ENCODE data around the gene ACTR1B.
"Not testable (repeated sequence)": the region's sequence is repeated elsewhere in the genome, so short reads cannot be mapped to it uniquely, and the experiment has no call there.

The ACTR1B gene

DNA sequence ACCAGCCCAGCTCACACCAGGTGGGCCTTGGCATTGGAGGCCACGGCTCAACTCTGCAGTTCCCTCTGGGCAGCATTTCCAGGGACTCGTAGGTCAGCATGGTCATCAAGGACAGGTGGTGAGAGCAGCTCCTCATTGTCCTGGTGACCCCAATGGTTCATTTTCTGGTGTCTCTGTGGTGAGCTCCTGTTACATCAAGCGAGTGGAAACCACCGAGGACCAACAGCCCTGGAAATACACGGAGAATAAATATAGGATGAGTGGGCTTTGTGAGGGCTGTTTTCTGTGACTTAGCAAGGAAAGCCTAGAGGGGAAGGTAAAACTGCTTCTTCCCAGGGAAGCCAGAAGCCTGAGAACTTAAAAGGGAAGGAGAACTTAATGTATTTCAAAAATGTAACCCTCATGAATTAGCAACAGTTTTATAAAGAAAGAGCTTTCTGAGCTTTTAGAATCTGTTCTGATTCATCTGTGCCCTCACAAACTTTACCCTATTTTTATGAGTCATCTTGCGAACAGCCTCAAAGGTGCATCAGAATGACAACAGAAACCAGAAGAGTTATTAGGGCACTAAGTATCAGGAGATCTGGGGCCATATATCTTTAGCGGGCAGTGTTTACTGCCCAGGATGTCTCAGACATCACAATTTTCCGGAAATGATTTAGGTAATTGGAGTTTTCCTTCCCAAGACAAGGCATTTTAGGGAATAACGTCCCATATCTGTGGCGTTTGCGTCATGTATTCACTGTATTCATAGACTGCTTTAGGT lies 24.4 kb upstream of the ACTR1B start:
- no peak for DNase-seq

GRCh38 chr2:97687235-97687634 lies 23.4 kb upstream of the ACTR1B start:
- DNase-seq, result not testable (repeated sequence)

DNA sequence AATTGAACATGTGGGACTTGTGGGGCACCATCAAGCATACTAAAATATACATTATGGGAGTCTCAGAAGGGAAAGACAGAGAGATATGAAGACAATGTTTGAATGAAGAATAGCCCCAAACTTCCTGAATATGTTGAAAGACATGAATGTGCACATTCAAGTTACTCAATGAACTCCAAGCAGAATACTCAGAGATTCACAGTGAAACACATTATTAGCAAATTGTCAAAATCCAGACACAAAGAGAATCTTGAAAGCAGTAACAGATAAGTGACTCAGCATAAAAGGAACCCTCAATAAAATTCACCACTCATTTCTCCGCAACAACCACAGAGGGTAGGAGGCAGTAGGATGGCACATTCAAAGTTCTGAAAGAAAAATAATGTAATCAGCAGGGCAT lies 14.5 kb upstream of the ACTR1B start:
- DNase-seq, result no peak

DNA sequence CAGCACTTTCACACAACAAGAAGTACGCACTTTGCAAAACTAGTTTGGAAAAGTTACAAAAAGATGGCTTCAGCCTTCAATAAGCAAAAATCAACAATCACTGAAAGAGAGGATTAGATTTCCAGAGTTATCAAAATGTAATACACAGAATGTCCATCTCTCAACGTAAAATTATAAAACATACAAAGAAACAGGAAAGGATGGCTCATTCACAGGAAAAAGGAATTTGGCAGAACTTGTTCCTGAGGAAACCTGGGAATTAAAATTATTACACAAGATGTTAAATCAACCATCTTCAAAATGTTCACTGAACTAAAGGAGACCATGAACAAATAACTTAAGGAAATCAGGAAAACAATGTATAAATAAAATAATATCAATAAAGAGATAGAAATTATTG lies 13.6 kb upstream of the ACTR1B start:
- no peak for DNase-seq

- DNase-seq, result no peak
Observed at GRCh38 chr2:97676620-97677019, 12.8 kb upstream of the ACTR1B start.

- DNase-seq, result no peak
Observed at GRCh38 chr2:97675430-97676113, 11.7 kb upstream of the ACTR1B start.

DNA sequence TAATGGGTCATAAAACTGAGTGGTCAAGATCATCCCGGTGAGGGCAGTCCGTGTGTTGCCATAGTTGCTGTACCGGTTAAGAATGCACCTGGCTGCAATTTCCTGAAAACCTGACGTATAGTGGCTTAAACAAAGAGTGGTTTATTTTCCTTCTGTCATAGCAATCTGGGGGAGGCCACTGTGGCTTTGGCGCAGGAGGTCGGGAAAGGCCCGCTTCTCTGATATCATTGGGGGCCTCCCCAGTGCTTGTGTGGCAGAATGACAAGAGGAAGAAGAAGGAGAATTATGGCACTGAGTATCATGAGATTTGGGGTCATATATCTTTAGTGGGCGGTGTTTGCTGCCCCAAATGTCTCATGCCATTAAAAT lies 10.1 kb upstream of the ACTR1B start:
- no peak for DNase-seq

DNA sequence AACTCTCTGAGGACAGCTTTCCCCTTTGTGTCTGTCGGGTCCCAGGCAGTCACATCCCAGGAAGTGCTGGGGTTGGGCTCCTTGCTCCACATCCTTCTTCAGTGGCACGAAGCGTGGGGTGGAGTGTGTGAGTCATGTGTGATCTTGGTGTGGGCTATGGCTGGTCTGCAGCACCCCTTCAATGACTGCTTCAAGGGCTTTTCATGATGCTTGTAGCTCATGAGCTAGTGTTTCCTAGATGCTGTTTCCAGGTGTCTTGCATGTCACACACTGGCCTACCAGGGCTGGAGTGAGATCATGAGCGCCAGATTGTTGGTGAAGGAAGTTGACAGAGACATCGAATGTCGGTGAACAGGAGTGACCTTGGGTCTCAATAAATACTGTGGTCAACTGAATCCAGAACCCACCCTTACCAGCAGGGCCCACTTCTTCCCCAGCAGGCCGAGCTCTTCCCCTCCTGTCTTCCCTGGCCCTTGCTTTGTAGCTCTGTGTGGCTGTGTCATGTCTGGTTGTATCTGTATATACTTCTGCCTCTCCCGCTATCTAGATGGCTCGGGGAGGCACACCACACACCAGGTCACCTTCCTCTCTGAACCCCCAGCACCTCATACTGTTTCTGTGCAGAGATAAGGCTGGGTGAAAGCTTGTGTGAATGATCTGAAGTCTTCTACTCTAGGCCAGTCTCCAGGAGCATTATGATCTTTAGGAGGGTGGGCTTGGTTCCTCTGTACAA lies 9.5 kb upstream of the ACTR1B start:
- peak; percentile 16 for DNase-seq

GRCh38 chr2:97672606-97673140 lies 8.8 kb upstream of the ACTR1B start:
- not testable (repeated sequence) for DNase-seq

DNA sequence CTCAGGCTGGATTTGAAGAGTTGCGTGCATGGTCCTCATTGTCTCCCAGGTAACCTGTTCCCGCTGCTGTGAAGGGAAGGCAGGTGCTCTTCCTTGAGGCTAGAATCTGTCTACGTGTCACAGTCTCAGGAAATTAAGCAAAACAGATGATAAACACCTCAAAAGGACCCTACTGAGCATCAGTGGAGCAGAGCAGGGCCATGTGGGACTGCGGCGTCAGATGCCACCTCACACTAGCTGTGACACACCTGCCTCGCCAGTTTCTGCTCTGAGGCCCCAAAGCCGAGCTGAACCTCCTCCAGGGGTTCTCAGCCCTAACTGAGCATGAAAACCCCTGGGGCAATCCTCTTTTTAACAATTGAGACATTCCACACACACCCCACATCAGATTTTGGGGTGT lies 7.7 kb upstream of the ACTR1B start:
- DNase-seq, result no peak

DNA sequence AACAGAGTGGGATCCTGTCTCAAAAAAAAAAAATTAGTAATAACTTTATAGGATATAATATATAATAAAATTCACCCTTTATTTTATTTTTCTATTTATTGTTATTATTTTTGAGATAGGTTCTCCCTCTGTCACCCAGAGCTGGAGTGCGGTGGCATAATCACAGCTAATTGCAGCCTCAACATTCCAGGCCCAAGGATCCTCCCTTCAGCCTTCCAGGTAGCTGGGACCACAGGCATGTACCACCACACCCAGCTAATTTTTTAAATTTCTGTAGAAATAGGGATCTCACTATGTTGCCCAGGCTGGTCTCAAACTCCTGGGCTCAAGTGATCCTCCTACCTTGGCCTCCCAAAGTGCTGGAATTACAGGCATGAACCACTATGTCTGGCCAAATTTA lies 6.6 kb upstream of the ACTR1B start:
- DNase-seq, result no peak

DNA sequence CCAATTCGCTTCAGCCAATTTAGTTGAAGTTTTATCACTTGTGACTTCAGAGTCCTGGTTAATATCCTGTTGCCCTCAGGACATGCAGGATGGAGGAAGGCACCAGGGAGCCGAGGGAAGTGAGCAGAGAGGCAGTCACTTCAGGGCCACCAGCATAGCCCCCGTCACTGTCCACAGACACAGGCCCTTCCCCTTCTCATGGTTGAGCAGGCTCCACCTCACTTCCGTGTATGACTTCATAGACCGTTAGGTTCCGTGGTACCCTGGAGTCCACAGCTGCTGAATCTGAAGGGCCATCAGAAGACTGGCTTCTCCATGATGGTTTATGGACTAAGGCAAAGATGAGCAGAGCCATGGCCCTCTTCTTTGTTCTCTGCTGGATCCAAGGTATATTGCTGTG lies 5.6 kb upstream of the ACTR1B start, which contains the start of gene C2orf92:
TSS of gene C2orf92 (plus strand) at position 266 of the 400 bp plus-strand sequence. CDS start at position 342, 76 bp downstream.
- no peak for DNase-seq

DNA sequence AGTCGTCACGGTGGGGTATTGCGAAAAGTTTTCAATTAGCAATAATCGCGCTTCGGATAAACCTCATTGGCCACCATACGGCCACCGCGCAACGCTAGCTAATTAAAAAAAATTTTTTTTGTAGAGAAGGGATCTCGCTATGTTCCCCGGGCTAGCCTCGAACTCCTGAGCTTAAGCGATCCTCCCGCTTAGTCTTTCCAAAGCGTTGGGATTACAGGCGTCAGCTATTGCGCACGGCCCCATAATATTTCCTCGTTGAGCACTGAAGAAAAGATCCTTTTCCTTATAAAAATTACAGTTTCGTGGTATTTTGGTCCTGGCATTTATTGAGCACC lies 759 bp upstream of the ACTR1B start:
- DNase-seq, result no peak

GRCh38 chr2:97663626-97663961 lies 250 bp downstream of the ACTR1B start:
- DNase-seq, result no peak

DNA sequence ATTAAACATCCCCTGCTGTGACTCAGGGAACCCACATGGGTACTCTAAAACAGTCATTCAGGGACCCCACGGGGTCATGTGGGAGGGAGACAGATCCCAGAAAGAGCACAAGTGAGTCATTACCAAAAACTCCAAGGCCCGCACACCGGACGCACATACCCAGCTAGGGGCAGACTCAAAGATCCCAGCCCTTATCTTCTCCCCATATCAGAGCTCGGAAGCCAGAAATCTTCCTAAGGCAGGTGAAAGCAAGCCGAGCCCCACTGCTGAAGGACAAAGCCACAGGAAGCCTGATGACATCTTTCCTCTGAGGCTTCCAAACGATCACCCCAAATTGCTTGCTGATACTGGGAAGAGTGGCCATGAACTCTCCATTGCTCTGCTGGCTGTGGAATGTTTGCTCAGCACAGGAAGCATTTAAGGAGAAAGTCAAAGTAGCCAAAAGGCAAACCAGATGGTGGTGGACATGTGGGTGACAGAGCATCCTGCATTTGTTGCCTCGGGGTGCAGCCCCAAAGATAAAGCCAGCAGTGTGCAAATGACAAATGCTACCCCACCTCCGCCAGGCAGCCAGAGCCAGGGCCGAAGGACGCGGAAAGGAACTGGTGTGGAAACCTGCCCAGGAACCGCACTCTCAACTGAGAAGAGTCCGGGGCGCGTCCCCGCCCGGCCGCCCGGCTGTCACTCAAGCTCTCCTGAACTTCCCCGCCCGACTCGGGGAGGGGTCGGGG lies 784 bp downstream of the ACTR1B start:
- DNase-seq, result peak; percentile 65

DNA sequence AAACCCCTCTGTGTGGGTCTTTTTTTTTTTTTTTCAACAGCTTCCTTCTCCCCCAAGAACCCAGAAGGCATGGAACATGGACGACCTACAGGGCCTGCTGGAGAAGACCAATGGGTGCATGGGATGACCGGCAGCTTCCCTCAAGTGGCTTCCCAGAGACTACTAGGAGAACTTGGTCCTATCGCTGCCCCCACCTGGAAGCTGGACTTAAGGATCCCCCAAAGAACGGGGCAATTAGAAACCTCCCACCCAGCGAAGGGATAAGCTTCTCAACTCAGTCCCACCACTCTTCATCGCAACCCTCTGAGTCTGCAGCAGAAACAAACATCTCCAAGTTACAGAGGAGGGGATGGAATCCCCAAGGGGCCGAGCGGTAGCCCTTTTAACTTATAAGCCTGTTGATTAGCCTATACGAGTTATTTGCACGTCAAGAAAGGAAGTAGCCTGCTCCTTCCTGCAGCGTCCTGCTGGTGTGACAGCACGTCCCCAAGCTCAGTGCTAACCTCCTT lies 1.4 kb downstream of the ACTR1B start:
- no peak for DNase-seq

- DNase-seq, result no peak
Observed at GRCh38 chr2:97661927-97662326, 1.9 kb downstream of the ACTR1B start.

- DNase-seq, result no peak
Observed at GRCh38 chr2:97660775-97661389, 3.0 kb downstream of the ACTR1B start.

DNA sequence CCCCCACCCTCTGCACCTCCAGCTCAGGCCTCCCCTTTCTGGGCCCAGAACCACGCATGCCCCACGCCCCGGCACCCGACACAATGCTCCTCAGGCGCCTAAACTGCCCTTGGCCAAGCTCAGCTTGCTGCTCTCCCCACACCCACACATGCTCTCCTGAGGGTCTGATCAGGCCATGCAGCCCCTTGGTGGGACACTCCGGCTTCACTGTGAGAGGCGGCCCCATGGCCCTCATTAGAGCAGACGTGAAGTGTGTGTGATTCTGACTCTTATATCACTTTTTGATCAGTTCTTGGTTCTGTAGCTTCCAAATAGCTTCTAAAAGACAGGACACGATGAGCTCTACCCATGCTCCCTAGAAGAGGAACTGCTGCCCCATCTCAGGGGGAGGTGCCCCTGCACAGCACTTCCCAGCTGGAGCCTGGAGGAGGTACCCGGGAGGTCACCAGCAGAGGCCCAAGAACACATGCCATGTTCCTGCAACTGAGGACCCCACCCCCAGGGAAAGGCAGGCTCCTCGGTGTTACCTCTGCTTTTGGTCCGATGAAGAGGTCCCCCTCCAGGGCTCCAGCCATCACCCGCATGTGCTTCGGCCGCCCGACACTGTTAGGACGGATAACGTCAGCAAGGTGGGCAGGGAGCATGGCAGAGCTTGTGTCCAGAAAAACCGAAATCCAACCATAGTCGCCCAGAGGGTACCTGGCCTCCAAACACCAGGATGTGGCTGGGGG lies 3.6 kb downstream of the ACTR1B start:
- no peak for DNase-seq

GRCh38 chr2:97659256-97660043 lies 4.4 kb downstream of the ACTR1B start:
- no peak for DNase-seq

- no peak for DNase-seq
Observed at GRCh38 chr2:97658691-97659157, 5.1 kb downstream of the ACTR1B start.
